ENCODE results near the gene DCLK1. TPM values are rescaled to one million over a fixed set of nuclear protein-coding genes. Genes with fewer than 3 reads are reported as not detected.

The DCLK1 gene
- total RNA-seq, 4 donors from 2014 or later, result 11.9 to 26.4 (median 15.5) TPM

DNA sequence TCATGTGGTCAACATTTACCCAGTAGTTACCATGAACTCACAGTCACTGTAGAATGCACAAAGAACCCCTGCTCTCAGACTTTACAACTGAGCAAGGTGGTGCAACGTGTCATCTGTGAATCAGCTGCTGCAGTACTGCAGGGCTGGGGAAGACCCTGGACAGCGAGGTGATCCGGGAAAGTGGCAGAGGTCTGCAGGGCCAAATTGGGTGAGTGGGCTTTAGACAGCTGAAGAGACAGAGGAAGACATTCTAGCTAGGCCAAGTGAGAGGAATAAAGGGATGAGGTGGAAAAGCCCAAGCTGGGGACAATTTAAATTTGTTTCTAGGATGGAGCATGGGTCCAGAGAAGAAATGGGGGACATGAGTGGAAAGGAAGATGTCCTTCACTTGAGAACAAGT is 270.5 kb downstream of the DCLK1 start:
- intact Hi-C loops (cut with DNase I), result no loop called here
- DNase-seq, result no peak
- H3K9me3 ChIP-seq, result no peaks in the 10 kb centered on the region
- no peaks in the 10 kb centered on the region for H3K4me1 ChIP-seq
- no peak overlapping the region for H3K27ac ChIP-seq
- no peaks in the 10 kb centered on the region for H3K36me3 ChIP-seq
- no peak overlapping the region for H3K4me3 ChIP-seq (replicated peaks in 1 of 3)
- 84 to 95% methylated on average over 3 of the region's 3 CpGs for WGBS, 2 donors
- no peaks in the 10 kb centered on the region for H3K27me3 ChIP-seq
- TF ChIP-seq POLR2A (IDR thresholded peaks at IDR 0.05) (no peak), CTCF (IDR thresholded peaks at IDR 0.05) (no peak)

- no peaks in the 10 kb centered on the region for H3K4me1 ChIP-seq
- H3K27me3 ChIP-seq, result no peaks in the 10 kb centered on the region
- no peaks in the 10 kb centered on the region for H3K36me3 ChIP-seq
- H3K9me3 ChIP-seq, result no peaks in the 10 kb centered on the region
- H3K4me3 ChIP-seq (replicated peaks in 1 of 3), result no peak overlapping the region
- TF ChIP-seq CTCF (IDR thresholded peaks at IDR 0.05) (no peak), POLR2A (IDR thresholded peaks at IDR 0.05) (no peak)
- 77 to 86% methylated on average over 4 of the region's 4 CpGs for WGBS, 2 donors
- no peak for DNase-seq
- intact Hi-C loops (cut with DNase I), result no loop called here
- no peak overlapping the region for H3K27ac ChIP-seq
Measured at GRCh38 chr13:35859981-35860380, 271.2 kb downstream of the DCLK1 start.

- H3K27me3 ChIP-seq, result no peaks in the 10 kb centered on the region
- H3K36me3 ChIP-seq, result no peaks in the 10 kb centered on the region
- WGBS, 2 donors, result 83 to 89% methylated on average over 1 of the region's 1 CpG
- no peak overlapping the region for H3K4me3 ChIP-seq (replicated peaks in 1 of 3)
- no peaks in the 10 kb centered on the region for H3K4me1 ChIP-seq
- H3K9me3 ChIP-seq, result no peaks in the 10 kb centered on the region
- TF ChIP-seq POLR2A (IDR thresholded peaks at IDR 0.05), result no peak
- no peak for TF ChIP-seq CTCF (IDR thresholded peaks at IDR 0.05)
- intact Hi-C loops (cut with DNase I), result no loop called here
- H3K27ac ChIP-seq, result no peak overlapping the region
- DNase-seq, result no peak
Measured at GRCh38 chr13:35858665-35859064, 272.5 kb downstream of the DCLK1 start.

DNA sequence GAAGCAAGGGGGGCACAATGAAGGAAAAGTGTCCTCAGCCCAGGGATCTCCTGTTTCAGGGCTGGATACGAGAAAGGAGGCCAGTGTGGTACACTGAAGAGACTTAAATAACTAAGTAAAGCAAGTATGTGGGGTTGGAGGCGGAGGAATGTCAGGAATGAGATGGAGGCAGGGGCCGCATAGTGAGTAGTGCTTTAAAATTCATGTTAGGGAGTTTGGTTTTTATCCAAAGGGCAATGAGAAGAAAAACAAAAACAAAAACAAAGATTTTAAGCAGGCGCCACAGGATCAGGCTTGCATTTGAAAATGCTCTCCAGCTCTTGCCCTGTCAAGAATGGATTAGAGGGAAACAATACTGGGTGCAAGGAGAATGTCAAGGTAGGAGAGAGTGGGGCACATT is 273.4 kb downstream of the DCLK1 start:
- intact Hi-C loops (cut with DNase I), result no loop called here
- TF ChIP-seq POLR2A (IDR thresholded peaks at IDR 0.05), result no peak
- no peak for TF ChIP-seq CTCF (IDR thresholded peaks at IDR 0.05)
- H3K4me3 ChIP-seq (replicated peaks in 1 of 3), result no peak overlapping the region
- 71 to 83% methylated on average over 4 of the region's 4 CpGs for WGBS, 2 donors
- no peak for DNase-seq
- no peaks in the 10 kb centered on the region for H3K27me3 ChIP-seq
- H3K27ac ChIP-seq, result no peak overlapping the region
- no peaks in the 10 kb centered on the region for H3K4me1 ChIP-seq
- no peaks in the 10 kb centered on the region for H3K36me3 ChIP-seq
- no peaks in the 10 kb centered on the region for H3K9me3 ChIP-seq

DNA sequence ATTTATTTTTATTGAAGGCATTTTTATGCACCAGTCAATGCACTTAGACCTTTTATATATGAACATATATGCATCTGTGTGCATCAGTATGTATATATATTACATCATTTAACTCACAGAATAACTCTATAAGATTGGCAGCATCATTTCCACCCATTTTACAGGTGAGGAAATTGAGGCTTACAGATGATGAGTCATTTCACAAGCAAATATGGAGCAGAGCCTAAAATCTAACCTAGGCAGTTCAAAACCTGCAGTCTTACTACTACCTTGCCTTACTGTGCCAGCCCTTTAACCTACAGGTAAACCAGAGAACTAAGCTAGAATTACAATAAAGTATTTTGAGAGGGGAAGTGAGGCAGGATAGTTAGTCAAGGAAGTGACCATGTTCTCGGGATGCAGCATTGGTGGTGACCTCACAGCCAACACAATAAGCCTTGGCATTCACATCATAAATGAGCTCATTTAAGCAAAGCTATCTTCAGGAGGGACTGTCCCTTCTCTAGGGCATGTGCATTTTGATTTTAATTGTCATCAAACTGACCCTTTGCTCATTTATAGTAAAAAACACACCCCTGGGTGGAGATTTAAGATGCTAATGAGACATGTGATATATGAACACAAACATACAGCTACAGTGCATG is 274.3 kb downstream of the DCLK1 start:
- WGBS, 2 donors, result 58 to 77% methylated on average over 1 of the region's 1 CpG
- H3K36me3 ChIP-seq, result no peaks in the 10 kb centered on the region
- no peaks in the 10 kb centered on the region for H3K4me1 ChIP-seq
- H3K9me3 ChIP-seq, result no peaks in the 10 kb centered on the region
- no peak for DNase-seq
- H3K27ac ChIP-seq, result no peak overlapping the region
- no peak for TF ChIP-seq CTCF (IDR thresholded peaks at IDR 0.05)
- no peak for TF ChIP-seq POLR2A (IDR thresholded peaks at IDR 0.05)
- H3K4me3 ChIP-seq (replicated peaks in 1 of 3), result no peak overlapping the region
- no peaks in the 10 kb centered on the region for H3K27me3 ChIP-seq
- intact Hi-C loops (cut with DNase I), result no loop called here
